OCI-LY3 (cell line): ENCODE measurements around the gene ACACB.

Experiments
- H2AFZ ChIP-seq: fragments of 200-600, 300-600 bp; shearing (Covaris generic); 2 replicates; pipeline ENCODE4 v1.6.0; 2014; ENCODE audit warnings: antibody characterized with exemption, low read depth, low read length
- H3K27ac ChIP-seq: fragments of 200-600, 300-600 bp; sonication (generic); 2 replicates; pipeline ENCODE4 v1.5.1; 2014; ENCODE audit warnings: mild to moderate bottlenecking, low read length, moderate library complexity, mixed read lengths
- H3K27me3 ChIP-seq: fragments of 200-600, 300-600 bp; sonication (generic); 2 replicates; pipeline ENCODE4 v1.6.1; 2014; ENCODE audit warnings: low read depth, low read length, mixed read lengths
- H3K36me3 ChIP-seq: fragments of 200-600, 300-600 bp; sonication (generic); replicated peaks from 2 replicates; pipeline ENCODE3; 2014; ENCODE audit warnings: low read depth, low read length, mixed read lengths
- H3K4me1 ChIP-seq: fragments of 300-600, 200-600 bp; sonication (generic); 2 replicates; pipeline ENCODE4 v1.6.1; 2014; ENCODE audit warnings: low read length, mixed read lengths
- H3K4me2 ChIP-seq: fragments of 200-600, 300-600 bp; sonication (generic); 2 replicates; pipeline ENCODE4 v1.6.1; 2014; ENCODE audit warnings: low read length, mixed read lengths
- H3K4me3 ChIP-seq: fragments of 300-600, 200-600 bp; sonication (generic); 2 replicates; pipeline ENCODE4 v1.5.1; 2014; ENCODE audit warnings: antibody characterized with exemption, mild to moderate bottlenecking, low read length, moderate library complexity
- H3K79me2 ChIP-seq: fragments of 300-600, 200-600 bp; shearing (Covaris generic); 2 replicates; pipeline ENCODE4 v1.6.1; 2014; ENCODE audit warnings: mild to moderate bottlenecking, low read length, mixed read lengths
- H3K9ac ChIP-seq: fragments of 300-600, 200-600 bp; shearing (Covaris generic); 2 replicates; pipeline ENCODE4 v1.6.0; 2014; ENCODE audit warnings: mild to moderate bottlenecking, low read length, moderate library complexity
- H3K9me3 ChIP-seq: fragments of 200-600, 300-600 bp; shearing (Covaris generic); 2 replicates; pipeline ENCODE4 v1.6.1; 2014; ENCODE audit warnings: low read length, mixed read lengths; ENCODE audit not compliant: insufficient read depth
- H4K20me1 ChIP-seq: fragments of 200-600, 300-600 bp; sonication (generic); 2 replicates; pipeline ENCODE4 v1.6.1; 2016; ENCODE audit warnings: low read length, mixed read lengths; ENCODE audit not compliant: insufficient read depth
- EZH2phosphoT487 ChIP-seq: fragments of 200-600 bp; shearing (Covaris generic); IDR thresholded peaks from 2 replicates; pipeline ENCODE4 v1.6.1; 2018; ENCODE audit warnings: antibody characterized with exemption, mixed run types, low read depth
- TF ChIP-seq, protein P1 (sequence below): fragments of 200-600, 300-600 bp; sonication (generic); IDR thresholded peaks from 2 replicates; pipeline ENCODE4 v1.5.1; 2014; ENCODE audit warnings: antibody characterized with exemption, low read length, low read depth

Gene ACACB

DNA sequence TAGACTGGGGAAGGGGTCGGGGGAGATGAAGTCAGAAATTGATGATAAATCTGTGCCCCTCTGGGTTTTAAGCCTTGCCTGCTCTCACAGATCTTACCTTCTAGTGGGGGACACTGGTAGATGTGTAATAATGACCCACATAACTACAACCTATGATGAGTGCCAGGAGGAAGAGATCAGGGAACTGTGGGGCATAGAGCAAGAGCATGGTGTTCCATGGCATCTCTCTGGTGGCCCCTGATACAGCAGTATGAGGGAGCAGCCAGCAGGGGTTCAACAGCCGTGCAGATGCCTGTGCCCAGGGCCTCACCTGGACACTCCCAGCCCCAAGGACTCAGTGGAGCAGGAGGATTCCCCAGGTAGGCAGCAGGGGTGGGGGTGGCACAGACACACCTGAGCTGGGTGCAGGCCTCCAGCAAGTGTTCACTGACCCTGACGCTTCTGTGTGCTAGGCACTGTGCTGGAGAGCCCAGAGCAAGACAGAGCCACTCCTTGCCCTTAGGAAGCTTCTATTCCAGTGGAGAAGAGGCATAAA lies 5.0 kb downstream of the ACACB start:
- no peaks in the 10 kb centered on the region for H4K20me1 ChIP-seq
- H3K9me3 ChIP-seq = no peaks in the 10 kb centered on the region
- no peaks in the 10 kb centered on the region for H3K36me3 ChIP-seq
- no peak overlapping the region for H3K9ac ChIP-seq
- H3K4me1 ChIP-seq = peaks cover 5% of the 10 kb centered on the region; the same call in 1 of the 2 replicates
- H3K4me3 ChIP-seq = no peak overlapping the region
- TF ChIP-seq, protein P1, sequence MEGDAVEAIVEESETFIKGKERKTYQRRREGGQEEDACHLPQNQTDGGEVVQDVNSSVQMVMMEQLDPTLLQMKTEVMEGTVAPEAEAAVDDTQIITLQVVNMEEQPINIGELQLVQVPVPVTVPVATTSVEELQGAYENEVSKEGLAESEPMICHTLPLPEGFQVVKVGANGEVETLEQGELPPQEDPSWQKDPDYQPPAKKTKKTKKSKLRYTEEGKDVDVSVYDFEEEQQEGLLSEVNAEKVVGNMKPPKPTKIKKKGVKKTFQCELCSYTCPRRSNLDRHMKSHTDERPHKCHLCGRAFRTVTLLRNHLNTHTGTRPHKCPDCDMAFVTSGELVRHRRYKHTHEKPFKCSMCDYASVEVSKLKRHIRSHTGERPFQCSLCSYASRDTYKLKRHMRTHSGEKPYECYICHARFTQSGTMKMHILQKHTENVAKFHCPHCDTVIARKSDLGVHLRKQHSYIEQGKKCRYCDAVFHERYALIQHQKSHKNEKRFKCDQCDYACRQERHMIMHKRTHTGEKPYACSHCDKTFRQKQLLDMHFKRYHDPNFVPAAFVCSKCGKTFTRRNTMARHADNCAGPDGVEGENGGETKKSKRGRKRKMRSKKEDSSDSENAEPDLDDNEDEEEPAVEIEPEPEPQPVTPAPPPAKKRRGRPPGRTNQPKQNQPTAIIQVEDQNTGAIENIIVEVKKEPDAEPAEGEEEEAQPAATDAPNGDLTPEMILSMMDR = no peak
- TF ChIP-seq EZH2phosphoT487 = no peak
- H3K4me2 ChIP-seq = no peak overlapping the region
- H3K27me3 ChIP-seq = no peaks in the 10 kb centered on the region; the same call in 1 of the 2 replicates
- no peaks in the 10 kb centered on the region for H3K79me2 ChIP-seq
- no peak overlapping the region for H3K27ac ChIP-seq
- no peak overlapping the region for H2AFZ ChIP-seq

DNA sequence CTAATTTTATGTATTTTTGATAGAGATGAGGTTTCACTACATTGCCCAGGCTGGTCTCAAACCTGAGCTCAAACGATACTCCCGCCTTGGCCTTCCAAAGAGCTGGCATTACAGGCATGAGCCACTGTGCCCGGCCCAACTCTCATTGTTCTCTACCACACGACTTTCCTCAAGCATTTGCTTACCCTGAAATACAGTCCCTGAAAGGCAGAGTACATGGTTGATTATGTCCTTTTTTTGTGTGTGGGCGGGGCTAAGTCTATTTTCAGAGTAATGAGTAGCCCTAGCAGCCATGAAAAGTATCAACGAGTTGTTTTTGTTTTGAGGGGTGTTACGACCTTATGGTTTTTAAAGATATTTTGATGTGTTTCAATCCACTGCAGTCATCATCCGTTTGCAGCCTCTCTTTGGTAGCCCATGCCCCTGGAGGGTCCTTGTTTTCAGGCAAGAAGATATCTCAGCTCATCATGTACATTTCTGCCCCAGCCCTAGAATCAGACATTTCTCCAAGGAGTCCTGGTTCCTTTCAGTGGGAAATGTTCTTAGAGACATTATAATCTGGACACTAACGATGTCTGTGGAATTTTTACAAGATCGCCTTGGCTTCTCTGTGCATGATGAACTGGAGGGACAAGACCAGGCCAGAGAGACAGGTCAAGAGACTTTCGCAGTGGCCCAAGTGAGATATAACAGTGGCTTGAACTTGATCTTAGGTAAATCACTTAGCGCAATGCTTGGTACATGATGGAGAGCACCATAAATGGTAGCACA lies 8.7 kb downstream of the ACACB start:
- TF ChIP-seq EZH2phosphoT487 = no peak
- TF ChIP-seq, protein P1 = no peak
- Histone ChIP-seq H3K9me3 (no peaks in the 10 kb centered on the region), H3K4me3 (no peak overlapping the region), H3K4me2 (no peak overlapping the region), H3K4me1 (peaks cover 5% of the 10 kb centered on the region; the same call in 1 of the 2 replicates), H3K9ac (no peak overlapping the region), H3K79me2 (no peaks in the 10 kb centered on the region), H2AFZ (no peak overlapping the region), H3K27ac (no peak overlapping the region), H3K27me3 (no peaks in the 10 kb centered on the region; the same call in 1 of the 2 replicates), H4K20me1 (no peaks in the 10 kb centered on the region), H3K36me3 (no peaks in the 10 kb centered on the region)

DNA sequence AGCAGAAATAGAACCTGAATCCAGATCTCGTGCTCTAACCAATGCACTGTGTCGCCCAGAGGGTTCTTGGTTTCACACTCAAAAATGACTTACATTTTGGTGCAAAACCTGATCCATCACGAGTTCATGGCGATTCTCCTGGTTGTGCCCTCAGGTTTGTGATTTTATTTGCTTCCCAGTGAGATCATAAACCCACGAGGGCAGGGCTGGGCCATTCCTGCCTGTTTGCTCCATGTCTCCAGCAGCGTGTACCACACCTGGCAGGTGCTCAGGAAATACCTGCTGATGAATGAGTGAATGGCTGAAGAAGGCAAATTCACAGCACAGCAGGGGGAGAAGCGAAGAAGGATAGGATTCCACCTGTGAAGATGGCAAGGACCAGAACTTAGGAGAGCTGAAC lies 9.4 kb downstream of the ACACB start:
- H2AFZ ChIP-seq = no peak overlapping the region

DNA sequence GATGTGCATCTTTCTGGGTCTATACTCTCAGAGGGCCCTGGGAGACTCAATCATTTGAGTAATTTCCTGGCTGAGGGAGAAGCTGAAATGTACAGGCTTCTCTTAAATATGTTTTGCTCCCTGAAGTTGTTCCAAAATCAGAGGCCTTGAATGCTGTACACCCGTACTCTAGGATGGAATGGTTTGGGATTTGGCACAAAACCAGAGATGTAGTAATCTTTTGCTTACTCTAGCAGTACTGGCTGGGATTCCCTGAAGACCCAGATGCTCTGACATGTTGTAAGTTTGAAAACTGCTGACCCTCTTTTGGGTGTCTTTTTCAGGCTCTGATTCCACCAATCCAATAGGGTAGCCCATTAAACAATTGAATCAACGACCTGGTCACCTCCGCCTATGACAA lies 10.4 kb downstream of the ACACB start:
- Histone ChIP-seq H3K79me2 (no peaks in the 10 kb centered on the region), H3K27me3 (peaks cover 12% of the 10 kb centered on the region), H3K9ac (no peak overlapping the region), H3K9me3 (no peaks in the 10 kb centered on the region), H3K4me1 (peaks cover 9% of the 10 kb centered on the region; the same call in 1 of the 2 replicates), H3K27ac (no peak overlapping the region), H3K4me3 (no peak overlapping the region), H3K4me2 (no peak overlapping the region), H2AFZ (no peak overlapping the region), H4K20me1 (no peaks in the 10 kb centered on the region), H3K36me3 (no peaks in the 10 kb centered on the region)
- no peak for TF ChIP-seq EZH2phosphoT487

More for the DNA sequence above, 9.4 kb downstream of the ACACB start:
- no peak for TF ChIP-seq EZH2phosphoT487
- TF ChIP-seq, protein P1 = no peak
- H3K4me1 ChIP-seq = peaks cover 5% of the 10 kb centered on the region; the same call in 1 of the 2 replicates
- no peak overlapping the region for H3K4me2 ChIP-seq
- no peaks in the 10 kb centered on the region for H3K9me3 ChIP-seq
- peaks cover 2% of the 10 kb centered on the region for H3K27me3 ChIP-seq
- H3K4me3 ChIP-seq = no peak overlapping the region
- H3K79me2 ChIP-seq = no peaks in the 10 kb centered on the region
- H3K27ac ChIP-seq = no peak overlapping the region
- no peaks in the 10 kb centered on the region for H4K20me1 ChIP-seq
- H3K9ac ChIP-seq = no peak overlapping the region
- H3K36me3 ChIP-seq = no peaks in the 10 kb centered on the region
